Right lobe of liver (tissue), 6 donors: Measurements from ENCODE around the gene MCC. TPM values are rescaled to one million over a fixed set of nuclear protein-coding genes. Genes with fewer than 3 reads are reported as not detected.

ENCODE experiments used
- ATAC-seq, 4 donors: fragments of 200-7000 bp; cut with Tn5 transposase; one replicate each; pipeline ENCODE4 v1.9.1; 2020; ENCODE audit warnings: mild to moderate bottlenecking in 4 of 4, moderate library complexity in 4 of 4
- DNase-seq, 3 donors: peaks; one replicate each; pipeline ENCODE4 v3.0.0-alpha.2; 2020
- H3K27ac ChIP-seq, 3 donors: fragments of 200-600 bp; one replicate each; pipeline ENCODE4 v1.8.0; 2022
- H3K27me3 ChIP-seq, 2 donors: fragments of 200-600 bp; one replicate each; pipeline ENCODE4 v1.8.0; 2022
- H3K36me3 ChIP-seq, 4 donors: fragments of 200-600 bp; sonication (generic) in 1 of 4; one replicate each; pipeline versions ENCODE4 v1.5.1 to v1.8.0; 2017 to 2022; ENCODE audit warnings: control low read depth in 1 of 4
- H3K4me1 ChIP-seq, 4 donors: fragments of 200-600 bp; sonication (generic) in 1 of 4; one replicate each; pipeline versions ENCODE4 v1.5.1 to v1.8.0; 2017 to 2022; ENCODE audit warnings: control low read depth in 1 of 4
- H3K4me3 ChIP-seq, 3 donors: fragments of 200-600 bp; one replicate each; pipeline ENCODE4 v1.8.0; 2022
- H3K9me3 ChIP-seq, 4 donors: fragments of 200-600 bp; sonication (generic) in 1 of 4; one replicate each; pipeline versions ENCODE4 v1.5.1 to v1.8.0; 2017 to 2022; ENCODE audit warnings: control low read depth in 1 of 4
- POLR2A ChIP-seq: fragments of 450-650 bp; IDR thresholded peaks from one replicate; pipeline ENCODE4 v1.6.1; 2017; ENCODE audit warnings: antibody characterized with exemption, mild to moderate bottlenecking
- WGBS: methylation state at CpG from one replicate; pipeline ENCODE4 v1.1.6; 2018; ENCODE audit warnings: low coverage, low lambda C conversion rate; ENCODE audit not compliant: insufficient coverage; ENCODE audit errors: missing lambda C conversion rate; 5-methylcytosine and 5-hydroxymethylcytosine counted together
- intact Hi-C, 2 donors: fragments of 100-400 bp; cut with DNase I; formaldehyde crosslinking; loops; one replicate each; pipeline versions ENCODE4 v1.11.2 to v1.14.1; 2022
- total RNA-seq, 6 experiments: library from RNA; depleted of rRNA in 2 of 6; stranded (reverse); fragments of >200 nt in 2 of 6; fragmentation: NEBNext Ultra II Directional in 3 of 6; extraction: Animal tissue kit (Norgen Biotek cat#: 25700) in 3 of 6; gene quantifications; one replicate each; pipeline versions ENCODE4 v1.1.0 to v1.2.4, GENCODE V29; 2016 to 2023
- TF ChIP-seq, protein P1 (sequence below), 4 donors: fragments of 200-600 bp in 3 of 4; fragments of 450-650 bp in 1 of 4; IDR thresholded peaks; one replicate each; pipeline versions ENCODE4 v1.5.1 to v1.8.0; 2016 to 2022; ENCODE audit warnings: antibody characterized with exemption in 4 of 4, mild to moderate bottlenecking in 2 of 4
- donor health status: DM: no; HTN: yes; CAD: no.
- donor health status: DM: no; HTN: no; CAD: no.
- donor health status: DM: no; HTN: no; CAD: no.
- donor health status: DM: no; HTN: yes; CAD: no.
- donor health status: DM: no; HTN: yes; CAD: no.

The MCC gene
- total RNA-seq, 6 experiments from 2014 or later, result 23.1 to 35.2 (median 26.1) TPM

- peak; percentile 82 to 91 (median 87) for ATAC-seq
- Histone ChIP-seq H3K36me3 (no peaks in the 10 kb centered on the region), H3K27me3 (no peaks in the 10 kb centered on the region), H3K9me3 (no peaks in the 10 kb centered on the region), H3K4me1 (peaks cover 0 to 29% (median 13%) of the 10 kb centered on the region in 4 donors), H3K4me3 (no peak overlapping the region), H3K27ac (peak overlapping the region; percentile 35 to 76 (median 74))
- no peak for TF ChIP-seq POLR2A
- TF ChIP-seq, protein P1, sequence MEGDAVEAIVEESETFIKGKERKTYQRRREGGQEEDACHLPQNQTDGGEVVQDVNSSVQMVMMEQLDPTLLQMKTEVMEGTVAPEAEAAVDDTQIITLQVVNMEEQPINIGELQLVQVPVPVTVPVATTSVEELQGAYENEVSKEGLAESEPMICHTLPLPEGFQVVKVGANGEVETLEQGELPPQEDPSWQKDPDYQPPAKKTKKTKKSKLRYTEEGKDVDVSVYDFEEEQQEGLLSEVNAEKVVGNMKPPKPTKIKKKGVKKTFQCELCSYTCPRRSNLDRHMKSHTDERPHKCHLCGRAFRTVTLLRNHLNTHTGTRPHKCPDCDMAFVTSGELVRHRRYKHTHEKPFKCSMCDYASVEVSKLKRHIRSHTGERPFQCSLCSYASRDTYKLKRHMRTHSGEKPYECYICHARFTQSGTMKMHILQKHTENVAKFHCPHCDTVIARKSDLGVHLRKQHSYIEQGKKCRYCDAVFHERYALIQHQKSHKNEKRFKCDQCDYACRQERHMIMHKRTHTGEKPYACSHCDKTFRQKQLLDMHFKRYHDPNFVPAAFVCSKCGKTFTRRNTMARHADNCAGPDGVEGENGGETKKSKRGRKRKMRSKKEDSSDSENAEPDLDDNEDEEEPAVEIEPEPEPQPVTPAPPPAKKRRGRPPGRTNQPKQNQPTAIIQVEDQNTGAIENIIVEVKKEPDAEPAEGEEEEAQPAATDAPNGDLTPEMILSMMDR (IDR thresholded peaks at IDR 0.05), result no peak
- intact Hi-C loops, result no loop called here
- peak in 1 of 3 donors; percentile 58 for DNase-seq
Observed at GRCh38 chr5:113320273-113320780, 167.9 kb downstream of the MCC start.

GRCh38 chr5:113319256-113320053 lies 168.8 kb downstream of the MCC start:
- no peak for TF ChIP-seq POLR2A
- TF ChIP-seq, protein P1 (IDR thresholded peaks at IDR 0.05), result no peak
- ATAC-seq (peak; percentile 41 to 58 (median 48)), DNase-seq (no peak)
- intact Hi-C loops, result no loop called here
- peak overlapping the region; percentile 12 to 72 (median 49) for H3K27ac ChIP-seq
- H3K9me3 ChIP-seq, result no peaks in the 10 kb centered on the region
- peaks cover 0 to 24% (median 13%) of the 10 kb centered on the region in 4 donors for H3K4me1 ChIP-seq
- no peak overlapping the region for H3K4me3 ChIP-seq
- 83% methylated on average over 5 of the region's 5 CpGs for WGBS
- no peaks in the 10 kb centered on the region for H3K27me3 ChIP-seq
- H3K36me3 ChIP-seq, result no peaks in the 10 kb centered on the region

- no peak for DNase-seq
- intact Hi-C loops, result no loop called here
- Histone ChIP-seq H3K4me3 (no peak overlapping the region), H3K9me3 (no peaks in the 10 kb centered on the region), H3K27ac (no peak overlapping the region), H3K4me1 (peaks cover 0 to 24% (median 12%) of the 10 kb centered on the region in 4 donors), H3K36me3 (no peaks in the 10 kb centered on the region), H3K27me3 (no peaks in the 10 kb centered on the region)
- ATAC-seq, result no peak
- 95% methylated on average over 2 of the region's 2 CpGs for WGBS
- no peak for TF ChIP-seq POLR2A
- TF ChIP-seq, protein P1 (IDR thresholded peaks at IDR 0.05), result no peak
Observed at GRCh38 chr5:113317636-113318035, 170.6 kb downstream of the MCC start.

- Histone ChIP-seq H3K36me3 (no peaks in the 10 kb centered on the region), H3K4me3 (no peak overlapping the region), H3K27ac (no peak overlapping the region), H3K4me1 (no peaks in the 10 kb centered on the region), H3K27me3 (no peaks in the 10 kb centered on the region), H3K9me3 (no peaks in the 10 kb centered on the region)
- 58% methylated on average over 3 of the region's 5 CpGs for WGBS
- intact Hi-C loops, result no loop called here
- peak in 1 of 3 donors; percentile 21 for DNase-seq
- ATAC-seq, result peak in 2 of 4 donors; percentile 65 to 69
- TF ChIP-seq POLR2A, result no peak
- TF ChIP-seq, protein P1 (IDR thresholded peaks at IDR 0.05), result no peak
Observed at GRCh38 chr5:113311301-113311700, 177.0 kb downstream of the MCC start.
